IgD-negative memory B cell (primary cell): Measurements from ENCODE around the gene CYTL1. TPM values are rescaled to one million over a fixed set of nuclear protein-coding genes. Genes with fewer than 3 reads are reported as not detected.

Experiments
- H3K27ac Mint-ChIP-seq, 3 donors: one replicate each; pipeline ENCODE4 v1.8.0; 2020 to 2022; ENCODE audit warnings: mild to moderate bottlenecking in 3 of 3, mixed read lengths in 3 of 3, moderate library complexity in 1 of 3
- H3K27me3 Mint-ChIP-seq: one replicate; pipeline ENCODE4 v1.8.0; 2021; ENCODE audit warnings: mixed read lengths
- H3K36me3 Mint-ChIP-seq: one replicate; pipeline ENCODE4 v1.8.0; 2020; ENCODE audit warnings: mild to moderate bottlenecking, mixed read lengths
- H3K4me1 Mint-ChIP-seq, 3 donors: one replicate each; pipeline ENCODE4 v1.8.0; 2020 to 2022; ENCODE audit warnings: mixed read lengths in 3 of 3, mild to moderate bottlenecking in 1 of 3
- H3K4me3 Mint-ChIP-seq, 4 donors: one replicate each; pipeline ENCODE4 v1.8.0; 2020 to 2022; ENCODE audit warnings: mild to moderate bottlenecking in 4 of 4, mixed read lengths in 4 of 4, moderate library complexity in 3 of 4
- H3K9me3 Mint-ChIP-seq, 3 donors: one replicate each; pipeline ENCODE4 v1.8.0; 2020 to 2021; ENCODE audit warnings: mixed read lengths in 3 of 3, mild to moderate bottlenecking in 1 of 3
- polyA plus RNA-seq: library from polyadenylated mRNA; unstranded; fragments of 300-500 nt; fragmentation: Illumina TruSeq; gene quantifications from one replicate; pipeline ENCODE4 v1.2.3, GENCODE V29; 2021

CYTL1 gene
- polyA plus RNA-seq, 1 donor from 2014 or later, result not detected

DNA sequence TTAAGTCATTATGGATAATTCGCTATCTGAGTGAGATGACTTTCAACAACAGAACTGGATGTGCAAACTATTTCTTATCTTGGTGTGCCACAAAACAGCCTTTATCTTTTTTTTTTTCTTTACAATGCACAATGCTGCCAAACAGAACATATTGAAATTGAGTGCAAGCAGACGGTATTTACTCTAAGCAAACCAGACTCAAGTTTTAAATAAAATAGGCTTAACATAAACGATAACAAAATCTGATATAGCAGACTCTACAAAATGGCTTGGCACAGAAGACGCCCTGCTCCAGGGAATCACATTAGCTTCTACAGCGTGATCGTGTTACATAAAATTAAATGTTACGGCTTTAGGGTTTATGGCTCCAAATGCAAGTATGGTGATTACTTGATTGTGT is 22.4 kb upstream of the CYTL1 start:
- Mint-ChIP-seq H3K36me3 (no peaks in the 10 kb centered on the region), H3K4me3 (no peak overlapping the region), H3K4me1 (peaks cover 0 to 7% (median 3%) of the 10 kb centered on the region in 3 donors), H3K9me3 (peaks cover 0 to 9% (median 0%) of the 10 kb centered on the region in 3 donors), H3K27ac (no peak overlapping the region), H3K27me3 (peaks cover 18% of the 10 kb centered on the region)

DNA sequence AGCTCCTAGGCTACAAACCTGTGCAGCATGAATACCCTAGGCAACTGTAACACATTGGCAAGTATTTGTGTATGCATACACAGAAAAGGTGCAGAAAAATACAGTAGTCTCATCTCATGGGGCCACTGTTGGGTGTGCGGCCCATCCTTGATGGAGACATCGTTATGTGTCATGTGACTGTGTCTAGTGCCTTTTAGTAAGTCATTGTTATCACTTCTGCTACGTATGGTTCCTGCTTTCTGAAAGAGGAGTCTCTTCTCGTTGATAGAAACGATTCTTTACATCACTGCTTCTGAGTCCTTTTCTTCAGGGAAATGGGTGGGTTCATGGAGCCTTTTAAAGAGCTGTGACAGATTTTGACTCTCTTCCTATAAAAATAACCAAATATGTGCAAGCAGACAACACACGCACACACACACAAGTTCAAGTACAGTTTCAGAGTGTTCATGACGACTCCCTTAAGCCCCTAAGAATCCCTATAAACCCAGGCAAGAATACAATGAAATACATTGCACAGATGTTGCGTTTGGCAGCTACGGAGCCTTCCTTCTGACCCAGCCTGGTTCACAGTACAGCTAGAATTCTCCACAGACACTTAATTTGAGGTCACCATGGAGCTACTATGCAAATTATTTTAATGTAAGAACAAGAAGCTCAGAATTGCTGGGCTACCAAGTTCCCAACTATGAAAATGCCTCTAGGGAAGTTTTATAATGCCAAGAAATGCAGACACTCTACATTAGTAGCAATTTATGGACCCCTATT is 21.8 kb upstream of the CYTL1 start:
- no peak overlapping the region for H3K27ac Mint-ChIP-seq
- H3K4me1 Mint-ChIP-seq, result peaks cover 0 to 7% (median 3%) of the 10 kb centered on the region in 3 donors
- H3K27me3 Mint-ChIP-seq, result peaks cover 17% of the 10 kb centered on the region
- H3K36me3 Mint-ChIP-seq, result no peaks in the 10 kb centered on the region
- H3K9me3 Mint-ChIP-seq, result peaks cover 0 to 7% (median 0%) of the 10 kb centered on the region in 3 donors
- H3K4me3 Mint-ChIP-seq, result no peak overlapping the region

DNA sequence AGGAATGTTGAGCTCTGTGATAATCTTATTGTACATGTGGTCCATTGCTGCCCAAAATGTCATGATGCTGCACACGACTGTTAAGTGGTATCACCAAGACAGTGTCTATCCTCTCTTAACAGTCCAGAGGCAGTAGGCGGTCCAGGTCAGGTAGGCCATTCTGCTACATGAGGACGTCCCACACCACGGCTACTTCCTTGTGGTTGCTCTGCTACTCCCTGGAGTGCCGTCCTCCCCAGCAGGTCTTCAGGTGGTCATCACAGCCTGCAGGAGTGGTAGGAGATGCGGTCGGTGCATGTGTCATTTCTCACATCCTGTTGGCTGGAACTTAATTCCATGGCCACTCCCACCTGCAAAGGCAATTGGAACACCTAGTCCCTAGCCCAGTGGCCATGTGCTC is 20.5 kb upstream of the CYTL1 start:
- peaks cover 15% of the 10 kb centered on the region for H3K27me3 Mint-ChIP-seq
- no peaks in the 10 kb centered on the region for H3K36me3 Mint-ChIP-seq
- H3K9me3 Mint-ChIP-seq, result no peaks in the 10 kb centered on the region
- H3K4me1 Mint-ChIP-seq, result peaks cover 0 to 2% (median 0%) of the 10 kb centered on the region in 3 donors
- H3K4me3 Mint-ChIP-seq, result no peak overlapping the region
- H3K27ac Mint-ChIP-seq, result no peak overlapping the region

DNA sequence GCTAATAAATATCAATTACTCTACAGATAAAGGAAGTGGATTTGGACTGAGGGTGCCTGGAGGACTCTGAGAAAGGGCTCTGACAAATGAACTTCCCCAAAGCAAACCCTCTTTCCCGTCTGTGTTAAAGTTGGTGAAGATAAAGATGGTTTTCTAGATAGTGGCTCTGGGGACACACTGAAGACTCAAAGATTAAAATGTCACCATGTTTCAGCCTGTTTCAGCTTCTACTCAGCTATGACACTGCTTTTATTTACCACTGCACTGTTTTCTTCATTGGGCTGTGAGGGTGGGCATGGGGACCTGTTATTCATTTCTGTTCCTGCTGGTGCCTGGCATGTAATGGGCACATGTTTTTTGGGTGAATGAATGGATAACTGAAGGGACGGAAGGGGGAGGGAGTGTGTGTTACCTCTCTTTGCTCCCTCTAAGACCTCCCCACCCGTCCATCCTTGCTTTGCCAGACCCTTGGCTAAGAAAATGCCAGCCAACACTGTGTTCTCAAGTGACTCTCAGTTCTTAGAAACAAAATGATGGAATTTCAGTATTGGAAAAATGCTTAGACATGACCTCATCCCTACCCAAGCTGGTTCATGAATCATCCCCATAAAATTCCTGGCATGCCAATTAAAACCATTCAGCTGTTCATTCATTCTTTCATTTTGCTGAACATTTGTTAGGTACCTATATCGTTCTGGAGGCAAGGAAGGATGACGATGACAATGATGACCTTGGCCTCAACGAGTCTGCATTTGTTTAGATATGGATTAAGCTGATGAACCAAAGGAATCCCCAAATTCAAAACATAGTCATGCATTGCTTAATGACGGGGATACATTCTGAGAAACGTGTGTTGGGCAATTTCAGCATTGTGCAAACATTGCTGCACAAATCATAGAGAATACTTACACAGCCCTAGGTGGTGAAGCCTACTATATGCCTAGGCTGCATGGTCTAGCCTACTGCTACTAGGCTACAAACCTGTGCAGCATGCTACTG is 18.6 kb upstream of the CYTL1 start:
- Mint-ChIP-seq H3K27ac (no peak overlapping the region), H3K36me3 (no peaks in the 10 kb centered on the region), H3K9me3 (no peaks in the 10 kb centered on the region), H3K4me1 (peaks cover 0 to 3% (median 2%) of the 10 kb centered on the region in 3 donors), H3K4me3 (no peak overlapping the region), H3K27me3 (peaks cover 6% of the 10 kb centered on the region)

DNA sequence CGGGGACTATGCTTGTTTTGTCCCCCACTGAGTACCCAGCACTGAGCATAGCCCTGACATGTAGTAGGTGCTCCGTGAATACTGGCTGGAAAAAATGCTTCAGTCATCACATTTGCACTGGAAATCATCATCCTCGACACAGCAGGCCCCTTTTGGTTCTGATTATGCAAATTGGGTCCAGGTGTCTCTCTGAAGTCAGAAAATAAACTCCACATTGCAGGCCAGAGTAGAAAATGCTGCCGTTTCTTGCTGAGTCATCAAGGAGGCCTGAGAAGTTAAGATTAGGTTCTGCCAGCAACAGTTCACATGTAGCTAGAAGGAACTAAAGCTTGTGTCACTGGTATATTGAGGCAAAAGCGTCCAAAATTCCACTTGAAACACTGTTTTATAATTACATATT is 17.0 kb upstream of the CYTL1 start:
- H3K27me3 Mint-ChIP-seq, result peaks cover 8% of the 10 kb centered on the region
- H3K27ac Mint-ChIP-seq, result no peak overlapping the region
- no peaks in the 10 kb centered on the region for H3K36me3 Mint-ChIP-seq
- no peak overlapping the region for H3K4me3 Mint-ChIP-seq
- H3K9me3 Mint-ChIP-seq, result no peaks in the 10 kb centered on the region
- H3K4me1 Mint-ChIP-seq, result peaks cover 0 to 3% (median 2%) of the 10 kb centered on the region in 3 donors

DNA sequence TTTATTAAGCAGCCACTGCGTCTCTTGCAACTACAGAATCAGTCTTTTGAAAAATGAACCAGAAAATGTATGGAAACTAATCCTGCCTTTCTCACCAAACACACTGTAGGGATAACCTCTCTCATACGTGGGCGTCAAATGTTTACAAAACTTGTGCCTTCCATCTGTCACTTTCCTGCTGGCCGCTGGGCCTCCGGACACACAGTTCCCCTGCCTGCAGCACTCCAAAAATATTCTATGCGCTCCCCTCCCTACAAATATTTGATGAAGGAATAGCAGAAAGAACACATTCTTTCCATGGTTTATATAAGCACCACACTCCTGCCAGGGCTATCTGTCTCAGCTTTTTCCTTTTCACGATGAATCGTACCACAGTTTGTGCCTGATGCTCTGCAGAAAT is 14.9 kb upstream of the CYTL1 start:
- Mint-ChIP-seq H3K27ac (no peak overlapping the region), H3K36me3 (no peaks in the 10 kb centered on the region), H3K4me3 (no peak overlapping the region), H3K27me3 (peaks cover 4% of the 10 kb centered on the region), H3K9me3 (peaks cover 0 to 1% (median 0%) of the 10 kb centered on the region in 3 donors), H3K4me1 (peaks cover 0 to 3% (median 2%) of the 10 kb centered on the region in 3 donors)

DNA sequence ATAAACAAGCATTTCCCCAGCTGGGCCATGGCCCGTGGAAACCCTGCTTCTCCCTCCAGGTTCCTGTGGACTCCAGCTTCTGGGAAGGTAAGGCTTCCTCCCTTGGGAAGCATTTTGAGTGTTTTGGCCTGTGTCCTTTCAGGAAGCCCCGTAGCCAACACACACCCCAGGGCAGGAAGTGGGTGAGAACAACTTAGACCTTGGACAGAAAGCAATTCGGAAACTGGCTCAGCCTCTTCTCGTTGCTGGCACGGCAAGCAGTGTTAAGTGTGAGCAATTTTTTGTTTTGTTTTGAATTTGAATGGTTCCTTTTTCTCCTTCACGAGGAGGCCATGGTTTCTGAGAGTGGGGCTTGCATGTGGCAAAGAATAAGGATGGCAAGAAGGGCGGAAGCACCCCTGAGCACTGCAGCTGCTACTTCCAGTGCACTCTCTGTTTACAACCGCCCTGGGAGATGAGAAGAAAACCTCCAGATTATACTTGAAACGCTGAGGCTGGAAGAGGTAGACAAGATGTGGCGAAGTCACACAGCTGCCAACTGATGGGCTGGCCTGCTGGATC is 14.1 kb upstream of the CYTL1 start:
- Mint-ChIP-seq H3K4me3 (peak overlapping the region in 1 of 4 donors; percentile 80), H3K9me3 (peaks cover 0 to 2% (median 0%) of the 10 kb centered on the region in 3 donors), H3K27ac (peak overlapping the region in 1 of 3 donors; percentile 9), H3K4me1 (peaks cover 0 to 3% (median 2%) of the 10 kb centered on the region in 3 donors), H3K27me3 (peaks cover 4% of the 10 kb centered on the region), H3K36me3 (no peaks in the 10 kb centered on the region)

DNA sequence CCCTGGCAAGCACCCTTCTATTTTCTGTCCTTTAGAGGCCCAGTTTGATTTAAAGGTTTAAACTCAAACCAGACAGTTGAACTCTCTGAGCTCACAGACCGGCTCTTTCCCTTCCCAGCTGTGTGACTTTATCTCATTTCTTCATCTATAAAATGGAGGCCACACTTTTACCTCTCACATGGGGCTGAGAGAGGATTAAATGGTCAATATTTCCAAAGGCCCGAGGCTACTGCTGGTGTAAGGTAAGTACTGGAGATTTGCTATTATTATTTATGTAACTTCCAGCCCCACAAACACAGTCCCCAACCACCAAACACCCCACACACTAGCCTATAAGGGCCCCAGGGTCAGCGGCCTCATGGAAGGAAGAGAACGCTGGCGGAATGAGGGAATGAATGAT is 13.6 kb upstream of the CYTL1 start:
- Mint-ChIP-seq H3K4me1 (peaks cover 0 to 3% (median 2%) of the 10 kb centered on the region in 3 donors), H3K27ac (no peak overlapping the region), H3K36me3 (no peaks in the 10 kb centered on the region), H3K4me3 (no peak overlapping the region), H3K9me3 (peaks cover 0 to 2% (median 0%) of the 10 kb centered on the region in 3 donors), H3K27me3 (peaks cover 4% of the 10 kb centered on the region)

DNA sequence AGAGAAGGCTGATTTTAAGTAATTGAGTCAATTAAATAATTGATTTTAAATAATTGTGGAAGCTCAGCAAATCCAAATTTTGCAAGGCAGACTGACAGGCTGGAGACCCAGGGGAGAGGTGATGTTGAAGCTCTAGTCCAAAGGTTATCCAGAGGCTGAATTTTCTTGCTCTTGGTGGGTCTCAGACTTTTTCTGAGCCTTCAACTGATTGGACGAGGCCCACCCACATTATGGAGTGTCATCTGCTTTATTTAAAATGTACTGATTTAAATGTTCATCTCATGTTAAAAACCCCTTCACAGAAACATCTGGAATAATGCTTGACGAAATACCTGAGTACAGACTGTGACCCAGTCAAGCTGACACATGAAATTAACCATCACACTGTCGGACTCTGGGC is 11.7 kb upstream of the CYTL1 start:
- peaks cover 0 to 3% (median 2%) of the 10 kb centered on the region in 3 donors for H3K4me1 Mint-ChIP-seq

DNA sequence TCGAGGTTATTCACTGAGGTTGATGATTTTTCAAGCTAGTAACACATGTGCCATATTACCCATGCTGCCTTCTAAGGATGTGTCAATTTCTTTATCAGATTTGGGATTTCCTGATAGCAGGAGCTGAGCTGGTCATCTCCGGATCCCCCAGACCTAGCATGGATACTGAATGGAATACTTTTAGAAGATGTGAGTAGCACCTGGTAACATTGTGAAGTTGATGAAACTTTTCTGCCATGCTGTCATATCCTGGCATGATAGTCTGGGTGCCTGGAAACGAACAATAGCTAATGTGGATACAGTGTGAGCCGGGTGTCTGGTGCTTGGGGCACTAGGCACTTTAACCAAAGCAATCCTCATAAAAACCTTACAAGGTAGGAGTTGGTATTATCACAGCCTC is 11.0 kb upstream of the CYTL1 start:
- peaks cover 6% of the 10 kb centered on the region for H3K27me3 Mint-ChIP-seq
- peaks cover 0 to 3% (median 2%) of the 10 kb centered on the region in 3 donors for H3K4me1 Mint-ChIP-seq
- H3K9me3 Mint-ChIP-seq, result peaks cover 0 to 2% (median 0%) of the 10 kb centered on the region in 3 donors
- no peak overlapping the region for H3K4me3 Mint-ChIP-seq
- no peak overlapping the region for H3K27ac Mint-ChIP-seq
- no peaks in the 10 kb centered on the region for H3K36me3 Mint-ChIP-seq

More for the DNA sequence above, 11.7 kb upstream of the CYTL1 start:
- no peak overlapping the region for H3K27ac Mint-ChIP-seq
- H3K9me3 Mint-ChIP-seq, result peaks cover 0 to 2% (median 0%) of the 10 kb centered on the region in 3 donors
- H3K27me3 Mint-ChIP-seq, result peaks cover 2% of the 10 kb centered on the region
- no peaks in the 10 kb centered on the region for H3K36me3 Mint-ChIP-seq
- H3K4me3 Mint-ChIP-seq, result no peak overlapping the region

DNA sequence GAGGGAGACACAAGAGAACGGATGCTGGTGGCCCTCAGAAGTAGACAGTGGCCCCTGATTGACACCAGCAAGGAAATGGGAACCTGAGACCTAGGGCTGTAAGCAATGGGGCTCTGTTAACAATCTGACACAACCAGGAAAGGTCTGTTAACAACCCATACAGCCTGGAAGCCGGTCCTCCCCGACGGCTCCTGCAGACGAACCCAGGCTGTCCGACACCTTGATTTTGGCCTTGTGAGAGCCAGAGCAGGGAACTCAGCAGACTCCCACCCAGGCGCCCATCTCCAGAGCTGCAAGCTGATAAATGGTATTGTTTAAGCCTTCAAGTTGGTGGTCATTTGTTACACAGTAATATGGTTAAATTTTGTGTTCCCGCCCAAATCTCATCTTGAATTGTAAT is 10.2 kb upstream of the CYTL1 start:
- Mint-ChIP-seq H3K4me1 (peaks cover 0 to 3% (median 2%) of the 10 kb centered on the region in 3 donors), H3K4me3 (no peak overlapping the region), H3K9me3 (peaks cover 0 to 2% (median 0%) of the 10 kb centered on the region in 3 donors), H3K27me3 (peaks cover 6% of the 10 kb centered on the region), H3K27ac (no peak overlapping the region), H3K36me3 (no peaks in the 10 kb centered on the region)

DNA sequence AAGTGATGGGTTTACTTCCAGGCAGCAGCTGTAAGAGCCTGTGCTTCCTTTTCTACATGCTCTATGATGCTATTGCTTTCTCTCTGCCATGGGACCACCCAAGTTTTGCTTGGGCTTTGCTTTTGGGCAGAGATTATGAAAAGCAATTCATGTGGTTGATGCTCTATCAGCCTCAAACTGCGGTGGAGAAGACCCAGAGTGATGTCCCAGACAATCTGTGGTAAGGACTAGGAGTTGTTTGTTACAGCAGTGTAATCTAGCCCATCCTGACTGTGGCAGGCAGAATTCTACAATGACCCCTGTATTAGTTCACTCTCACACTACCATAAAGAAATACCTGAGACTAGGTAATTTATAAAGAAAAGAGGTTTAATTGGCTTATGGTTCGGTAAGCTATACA is 9.2 kb upstream of the CYTL1 start:
- Mint-ChIP-seq H3K27me3 (peaks cover 6% of the 10 kb centered on the region), H3K36me3 (no peaks in the 10 kb centered on the region), H3K9me3 (peaks cover 0 to 2% (median 1%) of the 10 kb centered on the region in 3 donors), H3K4me1 (peaks cover 0 to 2% (median 0%) of the 10 kb centered on the region in 3 donors), H3K27ac (no peak overlapping the region), H3K4me3 (no peak overlapping the region)

DNA sequence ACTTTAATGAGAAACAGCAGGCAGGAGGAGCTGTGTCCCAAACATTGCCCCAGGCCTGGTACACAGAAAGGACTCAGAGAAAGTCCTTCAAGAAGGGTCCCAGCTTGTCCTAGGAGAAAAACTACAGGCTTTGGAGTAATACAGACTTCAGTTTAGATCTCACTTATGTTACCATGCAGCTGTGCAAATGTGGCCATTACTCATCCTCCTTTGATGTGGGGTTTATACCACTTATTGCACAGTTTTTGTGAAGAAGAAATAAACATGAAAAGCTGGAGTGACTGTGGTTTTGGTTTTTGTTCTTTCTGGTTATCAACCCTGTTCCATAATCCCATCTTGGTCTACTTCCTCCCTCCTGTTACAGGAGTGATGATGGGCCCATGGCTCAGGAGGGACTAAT is 8.1 kb upstream of the CYTL1 start:
- Mint-ChIP-seq H3K27me3 (peaks cover 4% of the 10 kb centered on the region), H3K9me3 (peaks cover 0 to 8% (median 1%) of the 10 kb centered on the region in 3 donors), H3K4me3 (no peak overlapping the region), H3K27ac (no peak overlapping the region), H3K4me1 (no peaks in the 10 kb centered on the region), H3K36me3 (no peaks in the 10 kb centered on the region)

DNA sequence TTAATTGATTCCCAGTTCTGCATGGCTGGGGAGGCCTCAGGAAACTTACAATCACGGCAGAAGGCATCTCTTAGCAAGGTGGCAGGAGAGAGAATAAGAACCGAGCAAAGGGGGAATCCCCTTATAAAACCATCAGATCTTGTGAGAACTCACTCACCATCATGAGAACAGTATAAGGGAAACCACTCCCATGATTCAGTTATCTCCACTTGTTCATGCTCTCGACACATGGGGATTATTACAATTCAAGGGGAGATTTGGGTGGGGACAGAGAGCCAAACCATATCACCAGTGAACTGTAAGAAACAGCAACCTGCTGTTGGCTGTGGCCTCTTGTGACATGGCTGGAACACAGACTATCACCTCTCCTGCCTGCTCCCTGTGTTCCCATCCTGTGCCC is 7.1 kb upstream of the CYTL1 start:
- no peaks in the 10 kb centered on the region for H3K36me3 Mint-ChIP-seq
- peaks cover 0 to 10% (median 1%) of the 10 kb centered on the region in 3 donors for H3K9me3 Mint-ChIP-seq
- no peak overlapping the region for H3K4me3 Mint-ChIP-seq
- peaks cover 4% of the 10 kb centered on the region for H3K27me3 Mint-ChIP-seq
- no peak overlapping the region for H3K27ac Mint-ChIP-seq
- no peaks in the 10 kb centered on the region for H3K4me1 Mint-ChIP-seq

DNA sequence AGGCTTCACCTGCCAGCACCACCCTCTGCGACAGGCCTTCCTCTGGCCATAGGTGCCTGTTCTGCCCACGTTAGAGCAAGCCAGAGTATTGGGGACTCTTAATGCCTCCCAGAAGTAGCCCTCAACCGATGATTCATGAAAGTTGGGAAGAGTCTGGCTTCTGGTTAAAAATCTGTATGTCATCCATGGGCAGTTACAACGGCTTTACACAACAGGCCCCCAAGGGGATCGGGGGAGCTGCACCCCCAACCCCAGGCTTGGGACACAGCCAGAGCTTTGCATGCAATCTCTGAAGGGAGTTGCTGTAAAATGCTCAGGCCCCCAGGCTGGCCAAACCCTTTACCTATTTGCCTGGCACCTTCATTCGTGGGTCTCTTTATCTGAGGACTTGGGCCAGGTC is 5.4 kb upstream of the CYTL1 start:
- Mint-ChIP-seq H3K36me3 (no peaks in the 10 kb centered on the region), H3K27me3 (peaks cover 7% of the 10 kb centered on the region)

More for the DNA sequence above, 5.4 kb upstream of the CYTL1 start:
- no peaks in the 10 kb centered on the region for H3K4me1 Mint-ChIP-seq
- H3K27ac Mint-ChIP-seq, result no peak overlapping the region
- H3K4me3 Mint-ChIP-seq, result no peak overlapping the region
- peaks cover 0 to 10% (median 1%) of the 10 kb centered on the region in 3 donors for H3K9me3 Mint-ChIP-seq
